Measurements from ENCODE around the gene ANKUB1.

GRCh38 chr3:149744151-149744550 lies 48.2 kb downstream of the ANKUB1 start:
- no peak for TF ChIP-seq EZH2phosphoT487 (IDR thresholded peaks at IDR 0.05; ENCODE audit: borderline replicate concordance, low read length)
- TF ChIP-seq CTCF (IDR thresholded peaks at IDR 0.05; ENCODE audit: low read depth, low read length, poor library complexity, severe bottlenecking): no peak

Data from DOHH2 (cell line).